Calu3 (cell line): Measurements from ENCODE around the gene CMC2. TPM values are rescaled to one million over a fixed set of nuclear protein-coding genes. Genes with fewer than 3 reads are reported as not detected.
A peak's percentile ranks its signal among the peaks of the same experiment; 100 is the strongest.

Experiments used
- BruUV-seq: library from RNA; stranded (reverse); fragments of 400-500 nt; replicated peaks from 2 replicates; lab custom pipeline; 2021; lab: Mats Ljungman, UMichigan
- CTCF ChIA-PET: fragments of 300-600 bp; sonication (Branson Sonifier 250); formaldehyde crosslinking; loops from one replicate; lab custom pipeline; 2022; ENCODE audit warnings: antibody characterized with exemption; lab: Charles Lee
- DNase-seq: peaks from one replicate; pipeline ENCODE4 v3.0.0; 2022
- H3K27ac Mint-ChIP-seq: one replicate; pipeline ENCODE4 v1.8.0; 2022; ENCODE audit warnings: mixed read lengths; ENCODE audit not compliant: unreplicated experiment
- H3K27me3 Mint-ChIP-seq: one replicate; pipeline ENCODE4 v1.8.0; 2022; ENCODE audit warnings: mixed read lengths; ENCODE audit not compliant: unreplicated experiment
- H3K36me3 Mint-ChIP-seq: one replicate; pipeline ENCODE4 v1.8.0; 2022; ENCODE audit warnings: mild to moderate bottlenecking, moderate library complexity, mixed read lengths; ENCODE audit not compliant: insufficient read depth, unreplicated experiment
- H3K4me1 Mint-ChIP-seq: one replicate; pipeline ENCODE4 v1.8.0; 2022; ENCODE audit warnings: mild to moderate bottlenecking, low read depth, mixed read lengths; ENCODE audit not compliant: unreplicated experiment
- H3K4me3 Mint-ChIP-seq: one replicate; pipeline ENCODE4 v1.8.0; 2022; ENCODE audit warnings: mild to moderate bottlenecking, low read depth, moderate library complexity, mixed read lengths; ENCODE audit not compliant: unreplicated experiment
- H3K9me3 Mint-ChIP-seq: one replicate; pipeline ENCODE4 v1.8.0; 2022; ENCODE audit warnings: low read depth, mixed read lengths; ENCODE audit not compliant: unreplicated experiment
- intact Hi-C: fragments of 100-400 bp; cut with micrococcal nuclease; formaldehyde crosslinking; loops from one replicate; pipeline ENCODE4 v1.10.0; 2022; ENCODE audit not compliant: unreplicated experiment
- total RNA-seq: library from RNA; stranded (reverse); gene quantifications from 2 replicates; pipeline ENCODE4 v1.2.3, GENCODE V29; 2022
- TF ChIP-seq, protein P1 (sequence below): fragments of 200-600 bp; IDR thresholded peaks from one replicate; pipeline ENCODE4 v1.8.0; 2022; ENCODE audit warnings: antibody characterized with exemption; ENCODE audit not compliant: unreplicated experiment

The CMC2 gene
- total RNA-seq, 1 experiment from 2014 or later = 123 TPM

DNA sequence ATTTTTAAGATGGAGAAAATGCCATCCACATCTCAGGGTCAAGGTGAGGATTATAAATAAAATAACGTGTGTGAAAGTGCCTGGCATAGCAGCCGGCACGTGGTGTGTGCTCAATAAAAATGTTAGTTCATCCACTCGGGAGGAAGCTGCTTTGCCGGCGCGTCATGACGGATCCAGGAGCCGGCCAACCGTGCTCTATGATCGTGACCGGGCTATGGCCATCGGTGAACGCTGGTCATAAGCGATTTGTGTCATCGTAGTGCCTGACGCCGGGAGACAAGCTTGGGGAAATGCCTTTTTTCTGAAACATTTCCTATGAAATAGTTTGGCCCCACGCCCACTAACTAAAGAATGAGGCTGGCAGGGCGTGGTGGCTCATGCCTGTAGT, 74.0 kb downstream of the CMC2 start:
- BruUV-seq = no TSS peak
- Mint-ChIP-seq H3K27me3 (peaks cover 39% of the 10 kb centered on the region), H3K9me3 (no peaks in the 10 kb centered on the region), H3K27ac (peak overlapping the region; percentile 41), H3K36me3 (peaks cover 16% of the 10 kb centered on the region), H3K4me3 (peak overlapping the region; percentile 76), H3K4me1 (peaks cover 7% of the 10 kb centered on the region)
- DNase-seq = peak; percentile 56
- intact Hi-C loops = loop anchor here (5.0 kb wide), 1 partner anchor 75 kb away; the partner anchor contains the start of genes CENPN and CMC2
- TF ChIP-seq, protein P1, sequence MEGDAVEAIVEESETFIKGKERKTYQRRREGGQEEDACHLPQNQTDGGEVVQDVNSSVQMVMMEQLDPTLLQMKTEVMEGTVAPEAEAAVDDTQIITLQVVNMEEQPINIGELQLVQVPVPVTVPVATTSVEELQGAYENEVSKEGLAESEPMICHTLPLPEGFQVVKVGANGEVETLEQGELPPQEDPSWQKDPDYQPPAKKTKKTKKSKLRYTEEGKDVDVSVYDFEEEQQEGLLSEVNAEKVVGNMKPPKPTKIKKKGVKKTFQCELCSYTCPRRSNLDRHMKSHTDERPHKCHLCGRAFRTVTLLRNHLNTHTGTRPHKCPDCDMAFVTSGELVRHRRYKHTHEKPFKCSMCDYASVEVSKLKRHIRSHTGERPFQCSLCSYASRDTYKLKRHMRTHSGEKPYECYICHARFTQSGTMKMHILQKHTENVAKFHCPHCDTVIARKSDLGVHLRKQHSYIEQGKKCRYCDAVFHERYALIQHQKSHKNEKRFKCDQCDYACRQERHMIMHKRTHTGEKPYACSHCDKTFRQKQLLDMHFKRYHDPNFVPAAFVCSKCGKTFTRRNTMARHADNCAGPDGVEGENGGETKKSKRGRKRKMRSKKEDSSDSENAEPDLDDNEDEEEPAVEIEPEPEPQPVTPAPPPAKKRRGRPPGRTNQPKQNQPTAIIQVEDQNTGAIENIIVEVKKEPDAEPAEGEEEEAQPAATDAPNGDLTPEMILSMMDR = peak; percentile 17
- CTCF ChIA-PET = no interaction called here

DNA sequence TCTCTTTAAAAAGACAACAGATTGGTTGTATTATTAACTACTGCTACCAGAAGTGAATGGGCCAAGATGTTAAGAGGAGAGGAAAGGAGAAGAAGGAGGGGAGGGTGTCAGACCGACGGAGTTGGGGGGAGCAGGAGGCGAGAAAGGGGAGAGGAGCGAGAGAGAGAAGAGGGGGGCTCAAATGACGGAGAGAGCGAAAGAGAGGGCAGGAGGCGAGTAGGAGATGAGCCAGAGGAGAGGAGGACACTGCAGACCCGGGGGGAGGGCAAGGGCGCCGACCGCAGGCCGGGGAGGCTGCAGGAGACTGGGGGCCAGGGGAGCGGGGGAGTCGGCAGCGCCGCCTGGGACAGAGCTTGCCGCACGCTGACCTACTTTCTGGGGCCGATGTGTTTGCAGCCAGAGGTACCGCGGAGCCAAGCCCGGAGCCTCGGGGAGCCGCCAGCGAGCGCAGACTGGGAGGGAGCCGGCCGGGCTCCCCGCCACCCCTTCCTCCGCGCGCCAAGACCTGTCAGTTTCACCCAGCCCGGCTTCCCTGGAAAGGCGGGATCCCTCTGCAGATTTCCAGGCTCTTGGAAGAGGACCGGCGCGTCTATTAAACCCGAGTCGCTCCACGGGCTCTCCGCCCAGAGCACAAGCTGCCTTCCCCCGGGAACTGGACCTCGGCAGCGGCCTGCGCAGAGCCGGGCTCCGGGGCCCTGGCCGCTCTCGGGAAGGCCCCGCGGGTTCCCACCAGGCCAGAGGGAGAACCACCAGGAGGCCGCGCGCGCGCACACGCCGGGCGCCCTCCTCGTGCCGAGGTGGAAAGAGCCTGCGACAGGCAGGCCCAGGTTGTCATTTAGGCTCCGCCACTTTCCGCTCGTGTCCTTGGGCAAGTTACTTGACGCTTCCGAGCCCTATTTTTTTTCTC, 74.6 kb downstream of the CMC2 start:
- peak; percentile 62 for DNase-seq
- TF ChIP-seq, protein P1 = no peak
- intact Hi-C loops = loop anchor here (5.0 kb wide), 1 partner anchor 75 kb away; the partner anchor contains the start of genes CENPN and CMC2
- Mint-ChIP-seq H3K36me3 (peaks cover 16% of the 10 kb centered on the region), H3K9me3 (no peaks in the 10 kb centered on the region), H3K27ac (peak overlapping the region; percentile 41), H3K4me3 (peak overlapping the region; percentile 76), H3K27me3 (peaks cover 46% of the 10 kb centered on the region), H3K4me1 (peaks cover 7% of the 10 kb centered on the region)
- CTCF ChIA-PET = interaction anchor here (0.7 kb wide), 1 partner anchor 353 kb away, joined by 4 read pairs; no protein-coding TSS in a partner anchor
- BruUV-seq = no TSS peak

DNA sequence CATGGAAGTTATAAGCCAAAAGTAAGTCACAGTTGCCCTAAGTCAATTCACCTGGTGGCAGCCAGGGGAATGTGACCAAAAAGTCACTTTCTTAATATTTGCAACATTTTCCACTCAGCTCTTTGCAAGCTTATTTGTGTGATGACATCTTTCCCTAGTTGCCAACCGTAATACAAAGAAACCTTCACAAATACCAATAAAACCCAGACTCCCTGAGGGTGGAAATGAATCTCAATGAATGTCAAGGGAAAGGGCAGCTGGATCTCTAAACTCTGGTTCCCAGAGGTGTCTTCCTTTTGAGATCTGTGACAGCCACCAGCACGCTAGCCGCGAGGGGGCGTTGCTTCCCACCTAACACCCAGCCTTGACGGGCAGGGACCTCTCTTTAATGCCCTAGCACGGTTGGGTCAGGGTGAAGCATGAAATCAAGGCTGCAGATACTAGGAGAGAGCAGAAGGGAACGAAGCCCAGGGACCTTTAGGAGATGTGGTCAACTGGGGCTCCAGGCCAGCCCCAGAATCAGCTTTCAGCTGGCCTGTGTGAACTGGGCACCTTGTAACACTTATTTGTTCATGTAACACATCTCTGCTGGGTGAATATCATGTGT, 82.2 kb downstream of the CMC2 start:
- Mint-ChIP-seq H3K36me3 (no peaks in the 10 kb centered on the region), H3K27me3 (peaks cover 23% of the 10 kb centered on the region), H3K4me1 (no peaks in the 10 kb centered on the region), H3K27ac (no peak overlapping the region), H3K9me3 (peaks cover 5% of the 10 kb centered on the region), H3K4me3 (no peak overlapping the region)
- CTCF ChIA-PET = interaction anchor here (1.1 to 1.6 kb wide), 5 partner anchors 10 to 112 kb away, joined by 3 to 4 read pairs (median 3); partner anchors contain the start of gene ATMIN
- no TSS peak for BruUV-seq
- intact Hi-C loops = loop anchor here (2.0 kb wide), 1 partner anchor 110 kb away; the partner anchor contains the start of gene ATMIN
- TF ChIP-seq, protein P1 = peak; percentile 58
- peak; percentile 82 for DNase-seq

DNA sequence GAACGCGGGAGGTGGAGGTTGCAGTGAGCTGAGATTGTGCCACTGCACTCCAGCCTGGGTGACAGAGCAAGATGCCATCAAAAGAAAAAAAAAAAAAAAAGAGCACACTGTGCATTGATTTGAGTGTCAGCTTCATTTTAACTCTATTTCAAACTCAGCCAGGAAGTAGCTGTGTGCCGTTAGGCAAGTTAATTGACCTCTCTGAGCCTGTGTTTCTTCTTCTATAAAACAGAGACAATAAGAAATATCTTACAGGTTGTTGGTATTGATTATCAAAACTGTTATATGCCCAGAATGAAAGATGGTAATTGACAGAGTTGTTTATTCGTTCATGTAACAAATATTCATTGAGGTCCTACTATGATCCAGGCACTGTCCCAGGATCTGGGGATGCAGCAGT, 83.3 kb downstream of the CMC2 start:
- TF ChIP-seq, protein P1 = no peak
- CTCF ChIA-PET = interaction anchor here (0.7 to 1.2 kb wide), 3 partner anchors 65 to 111 kb away, joined by 3 to 4 read pairs (median 3); no protein-coding TSS in a partner anchor
- Mint-ChIP-seq H3K9me3 (peaks cover 6% of the 10 kb centered on the region), H3K27me3 (peaks cover 35% of the 10 kb centered on the region), H3K4me3 (no peak overlapping the region), H3K4me1 (no peaks in the 10 kb centered on the region), H3K27ac (no peak overlapping the region), H3K36me3 (no peaks in the 10 kb centered on the region)
- intact Hi-C loops = no loop called here
- DNase-seq = no peak
- BruUV-seq = no TSS peak

Other genes starting within 250 kb of the CMC2 start
- gene CDYL2, start 202.3 kb downstream of the CMC2 start, total RNA-seq = 1.0 and 1.4 TPM in 2 replicates
- 72.2 and 81.5 TPM in 2 replicates for gene CENPN, start 329 bp upstream of the CMC2 start, total RNA-seq
- gene ATMIN, start 29.0 kb upstream of the CMC2 start, total RNA-seq = 61.3 and 64.3 TPM in 2 replicates
- 2.2 TPM in 1 of 2 replicates, not detected in the other for gene C16orf46, start 70.4 kb upstream of the CMC2 start, total RNA-seq
- 85.2 and 109 TPM in 2 replicates for gene GCSH, start 89.5 kb upstream of the CMC2 start, total RNA-seq
- 6.6 and 9.1 TPM in 2 replicates for gene BCO1, start 231.8 kb upstream of the CMC2 start, total RNA-seq